Measurements from ENCODE around the gene RASGEF1B. TPM values are rescaled to one million over a fixed set of nuclear protein-coding genes. Genes with fewer than 3 reads are reported as not detected.

RASGEF1B gene
- total and polyA plus RNA-seq, 2 experiments from 2014 or later, result 29.1 to 53.4 TPM

- 94% methylated on average over 2 of the region's 2 CpGs for WGBS (ENCODE audit: low lambda C conversion rate, missing lambda C conversion rate)
- peaks cover 19% of the 10 kb centered on the region for H3K79me2 ChIP-seq
- no peaks in the 10 kb centered on the region for H3K36me3 ChIP-seq (replicated peaks; ENCODE audit: insufficient read depth, low read depth)
- H3K27me3 ChIP-seq, result no peaks in the 10 kb centered on the region
- DNase-seq (ENCODE audit: low spot score), result no peak
- no peak overlapping the region for H3K4me3 ChIP-seq
- H3K4me2 ChIP-seq, result no peak overlapping the region
- H3K27ac ChIP-seq, result no peak overlapping the region
- no peak for TF ChIP-seq CTCF (IDR thresholded peaks at IDR 0.05; ENCODE audit: poor library complexity)
- TF ChIP-seq EZH2phosphoT487 (IDR thresholded peaks at IDR 0.05; ENCODE audit: low read depth, severe bottlenecking, unreplicated experiment), result no peak
- TF ChIP-seq EZH2 (IDR thresholded peaks at IDR 0.05; ENCODE audit: borderline replicate concordance), result no peak
- no peaks in the 10 kb centered on the region for H3K9me3 ChIP-seq (ENCODE audit: low read depth)
- H4K20me1 ChIP-seq (ENCODE audit: insufficient read depth, poor library complexity, severe bottlenecking), result peaks cover 4% of the 10 kb centered on the region
- H3K4me1 ChIP-seq (ENCODE audit: insufficient read depth), result no peaks in the 10 kb centered on the region
- no peak overlapping the region for H2AFZ ChIP-seq
- H3K9me2 ChIP-seq (replicated peaks; ENCODE audit: insufficient read depth), result no peaks in the 10 kb centered on the region
Measured at GRCh38 chr4:81455897-81456296, 15.8 kb downstream of the RASGEF1B start.

- peaks cover 12% of the 10 kb centered on the region for H3K79me2 ChIP-seq
- no peaks in the 10 kb centered on the region for H3K36me3 ChIP-seq (replicated peaks; ENCODE audit: insufficient read depth, low read depth)
- no peaks in the 10 kb centered on the region for H3K9me3 ChIP-seq (ENCODE audit: low read depth)
- no peak overlapping the region for H3K27ac ChIP-seq
- H3K4me2 ChIP-seq, result no peak overlapping the region
- no peak for TF ChIP-seq EZH2 (IDR thresholded peaks at IDR 0.05; ENCODE audit: borderline replicate concordance)
- TF ChIP-seq EZH2phosphoT487 (IDR thresholded peaks at IDR 0.05; ENCODE audit: low read depth, severe bottlenecking, unreplicated experiment), result no peak
- H3K4me1 ChIP-seq (ENCODE audit: insufficient read depth), result no peaks in the 10 kb centered on the region
- no peaks in the 10 kb centered on the region for H3K9me2 ChIP-seq (replicated peaks; ENCODE audit: insufficient read depth)
- no peak for DNase-seq (ENCODE audit: low spot score)
- WGBS (ENCODE audit: low lambda C conversion rate, missing lambda C conversion rate), result 88% methylated on average over 2 of the region's 2 CpGs
- peaks cover under 1% of the 10 kb centered on the region for H4K20me1 ChIP-seq (ENCODE audit: insufficient read depth, poor library complexity, severe bottlenecking)
- H3K27me3 ChIP-seq, result no peaks in the 10 kb centered on the region
- no peak overlapping the region for H3K4me3 ChIP-seq
- no peak overlapping the region for H2AFZ ChIP-seq
Measured at GRCh38 chr4:81454948-81455347, 16.8 kb downstream of the RASGEF1B start.

GRCh38 chr4:81454499-81454898, 17.2 kb downstream of the RASGEF1B start:
- TF ChIP-seq EZH2phosphoT487 (IDR thresholded peaks at IDR 0.05; ENCODE audit: low read depth, severe bottlenecking, unreplicated experiment) (no peak), CTCF (IDR thresholded peaks at IDR 0.05; ENCODE audit: poor library complexity) (no peak), EZH2 (IDR thresholded peaks at IDR 0.05; ENCODE audit: borderline replicate concordance) (no peak)
- WGBS (ENCODE audit: low lambda C conversion rate, missing lambda C conversion rate), result 83% methylated on average over 5 of the region's 5 CpGs
- H2AFZ ChIP-seq, result no peak overlapping the region
- H3K36me3 ChIP-seq (replicated peaks; ENCODE audit: insufficient read depth, low read depth), result no peaks in the 10 kb centered on the region
- no peak overlapping the region for H3K4me2 ChIP-seq
- H3K4me3 ChIP-seq, result no peak overlapping the region
- H3K79me2 ChIP-seq, result peaks cover 8% of the 10 kb centered on the region
- no peaks in the 10 kb centered on the region for H3K9me2 ChIP-seq (replicated peaks; ENCODE audit: insufficient read depth)
- no peaks in the 10 kb centered on the region for H4K20me1 ChIP-seq (ENCODE audit: insufficient read depth, poor library complexity, severe bottlenecking)
- no peak overlapping the region for H3K27ac ChIP-seq
- H3K27me3 ChIP-seq, result no peaks in the 10 kb centered on the region
- no peak for DNase-seq (ENCODE audit: low spot score)
- no peaks in the 10 kb centered on the region for H3K9me3 ChIP-seq (ENCODE audit: low read depth)
- H3K4me1 ChIP-seq (ENCODE audit: insufficient read depth), result no peaks in the 10 kb centered on the region

- H3K4me1 ChIP-seq (ENCODE audit: insufficient read depth), result no peaks in the 10 kb centered on the region
- no peaks in the 10 kb centered on the region for H3K36me3 ChIP-seq (replicated peaks; ENCODE audit: insufficient read depth, low read depth)
- no peaks in the 10 kb centered on the region for H3K79me2 ChIP-seq
- DNase-seq (ENCODE audit: low spot score), result no peak
- no peaks in the 10 kb centered on the region for H4K20me1 ChIP-seq (ENCODE audit: insufficient read depth, poor library complexity, severe bottlenecking)
- H3K27ac ChIP-seq, result no peak overlapping the region
- no peaks in the 10 kb centered on the region for H3K9me2 ChIP-seq (replicated peaks; ENCODE audit: insufficient read depth)
- no peaks in the 10 kb centered on the region for H3K27me3 ChIP-seq
- H3K4me3 ChIP-seq, result no peak overlapping the region
- H3K9me3 ChIP-seq (ENCODE audit: low read depth), result no peaks in the 10 kb centered on the region
- no peak for TF ChIP-seq EZH2phosphoT487 (IDR thresholded peaks at IDR 0.05; ENCODE audit: low read depth, severe bottlenecking, unreplicated experiment)
- 87% methylated on average over 4 of the region's 4 CpGs for WGBS (ENCODE audit: low lambda C conversion rate, missing lambda C conversion rate)
- no peak overlapping the region for H2AFZ ChIP-seq
- H3K4me2 ChIP-seq, result no peak overlapping the region
Measured at GRCh38 chr4:81453024-81453423, 18.7 kb downstream of the RASGEF1B start.
